ENCODE data around the gene TFPI.
"Not testable (repeated sequence)": the region's sequence is repeated elsewhere in the genome, so short reads cannot be mapped to it uniquely, and the experiment has no call there.

Gene TFPI

GRCh38 chr2:187527262-187527661 is 27.0 kb downstream of the TFPI start:
- DNase-seq: no peak

GRCh38 chr2:187526792-187527191 is 27.4 kb downstream of the TFPI start:
- no peak for DNase-seq

DNA sequence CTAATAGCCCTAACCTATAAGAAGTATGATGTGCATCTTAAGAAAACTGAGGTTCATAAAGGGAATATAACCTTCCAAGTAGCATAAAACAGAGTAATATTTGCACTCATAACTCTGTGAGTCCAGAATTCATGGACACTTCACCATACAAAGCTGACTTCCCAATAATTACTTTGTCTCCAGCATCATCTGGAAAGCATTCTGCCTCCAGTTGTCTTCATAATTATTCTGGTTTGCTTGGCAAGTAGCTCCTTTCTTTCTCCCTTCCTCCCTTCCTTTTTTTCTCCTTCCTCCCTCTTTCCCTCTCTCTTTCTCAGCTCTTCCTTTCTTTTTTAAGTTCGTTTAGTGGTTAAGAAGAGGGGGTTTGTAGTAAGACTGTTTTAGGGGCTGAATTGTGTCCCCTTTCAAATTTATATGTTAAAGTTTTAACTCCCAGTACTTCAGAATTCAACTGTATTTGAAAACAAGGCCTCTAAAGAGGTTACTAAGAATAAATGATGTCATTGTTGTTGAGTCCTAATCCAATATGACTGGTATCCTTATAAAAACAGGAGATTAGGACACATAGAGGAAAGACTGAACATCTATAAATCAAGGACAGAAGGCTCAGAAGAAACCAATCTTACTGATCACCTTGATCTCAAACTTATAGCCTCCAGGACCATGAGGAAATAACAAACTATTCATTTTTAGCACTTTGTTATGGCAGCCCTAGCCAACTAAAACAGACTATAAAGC is 28.9 kb downstream of the TFPI start:
- DNase-seq: no peak

DNA sequence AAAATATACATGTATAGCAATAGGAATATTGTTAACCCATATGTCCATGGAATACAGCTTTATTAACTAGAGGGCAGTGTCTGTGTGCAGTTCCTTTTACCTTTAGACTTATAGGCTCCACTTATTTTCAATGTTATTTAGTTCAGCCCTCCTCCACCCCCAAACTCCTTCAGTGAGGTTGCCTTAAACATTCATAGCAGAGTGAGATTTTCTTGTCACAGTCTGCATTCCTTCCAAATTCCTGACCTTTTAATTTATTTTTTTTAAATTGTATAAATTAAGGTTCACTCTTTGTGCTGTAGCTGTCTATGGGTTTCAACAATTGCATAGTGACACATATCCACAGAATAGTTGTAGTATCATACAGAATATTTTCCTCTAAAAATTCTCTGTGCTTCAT is 30.9 kb downstream of the TFPI start:
- DNase-seq: no peak

DNA sequence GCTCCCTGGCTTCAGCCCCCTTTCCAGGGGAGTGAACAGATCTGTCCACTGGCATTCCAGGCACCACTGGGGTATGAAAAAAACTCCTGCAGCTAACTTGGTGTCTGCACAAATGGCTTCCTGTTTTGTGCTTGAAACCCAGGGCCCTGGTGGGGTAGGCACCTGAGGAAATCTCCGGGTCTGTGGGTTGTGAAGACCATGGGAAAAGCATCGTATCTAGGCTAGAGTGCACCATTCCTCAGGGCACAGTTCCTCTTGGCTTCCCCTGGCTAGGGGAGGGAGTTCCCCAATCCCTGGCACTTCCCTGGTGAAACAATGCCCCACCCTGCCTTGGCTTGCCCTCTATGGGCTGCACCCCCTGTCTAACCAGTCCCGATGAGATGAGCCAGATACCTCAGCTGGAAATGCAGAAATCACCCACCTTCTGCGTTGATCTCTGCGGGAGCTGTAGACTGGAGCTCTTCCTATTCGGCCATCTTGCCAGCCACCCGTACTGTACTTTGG is 34.1 kb downstream of the TFPI start:
- DNase-seq: no peak

- no peak for DNase-seq
Measured at GRCh38 chr2:187519419-187520120, 34.7 kb downstream of the TFPI start.

DNA sequence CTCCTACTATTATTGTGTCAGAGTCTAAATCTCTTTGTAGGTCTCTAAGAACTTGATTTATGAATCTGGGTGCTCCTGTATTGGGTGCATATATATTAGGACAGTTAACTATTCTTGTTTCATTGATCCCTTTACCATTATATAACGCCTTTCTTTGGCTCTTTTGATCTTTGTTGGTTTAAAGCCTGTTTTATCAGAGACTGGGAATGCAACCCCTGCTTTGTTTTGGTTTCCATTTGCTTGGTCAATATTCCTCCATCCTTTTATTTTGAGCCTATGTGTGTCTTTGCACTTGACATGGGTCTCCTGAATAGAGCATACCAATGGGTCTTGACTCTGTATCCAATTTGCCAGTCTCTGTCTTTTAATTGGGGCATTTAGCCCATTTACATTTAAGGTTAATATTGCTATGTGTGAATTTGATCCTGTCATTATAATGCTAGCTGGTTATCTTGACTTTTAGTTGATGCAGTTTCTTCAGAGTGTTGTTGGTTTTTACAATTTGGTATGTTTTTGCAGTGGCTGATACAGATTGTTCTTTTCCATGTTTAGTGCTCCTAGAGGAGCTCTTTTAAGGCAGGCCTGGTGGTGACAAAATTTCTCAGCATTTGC is 36.4 kb downstream of the TFPI start:
- not testable (repeated sequence) for DNase-seq

DNA sequence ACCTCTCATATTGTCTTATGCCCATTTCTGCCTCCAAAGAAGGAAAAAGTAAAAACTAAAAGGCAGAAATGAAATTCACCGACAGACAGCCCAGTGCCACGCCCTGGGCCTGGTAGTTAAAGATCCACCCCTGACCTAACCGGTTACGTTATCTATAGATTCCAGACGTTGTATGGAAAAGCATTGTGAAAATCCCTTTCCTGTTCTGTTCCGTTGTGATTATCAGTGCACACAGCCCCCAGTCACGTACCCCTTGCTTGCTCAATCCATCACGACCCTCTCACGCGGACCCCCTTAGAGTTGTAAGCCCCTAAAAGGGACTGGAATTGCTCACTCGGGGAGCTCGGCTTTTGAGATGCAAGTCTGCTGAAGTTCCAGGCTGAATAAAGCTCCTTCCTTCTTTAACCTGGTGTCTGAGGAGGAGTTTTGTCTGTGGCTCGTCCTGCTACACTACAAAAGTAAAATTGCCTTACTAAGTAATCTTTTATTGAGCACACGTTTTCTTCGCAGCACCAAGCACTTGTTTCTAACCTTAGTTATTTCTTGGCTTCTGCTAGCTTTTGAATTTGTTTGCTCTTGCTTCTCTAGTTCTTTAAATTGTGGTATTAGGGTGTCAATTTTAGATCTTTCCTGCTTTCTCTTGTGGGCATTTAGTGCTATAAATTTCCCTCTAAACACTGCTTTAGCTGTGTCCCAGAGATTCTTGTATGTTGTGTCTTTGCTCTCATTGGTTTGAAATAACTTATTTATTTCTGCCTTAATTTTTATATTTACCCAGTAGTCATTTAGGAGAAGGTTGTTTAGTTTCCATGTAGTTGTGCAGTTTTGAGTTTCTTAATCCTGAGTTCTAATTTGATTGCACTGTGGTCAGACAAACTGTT is 37.4 kb downstream of the TFPI start:
- DNase-seq: peak; percentile 68

- DNase-seq: no peak
Measured at GRCh38 chr2:187514930-187515329, 39.3 kb downstream of the TFPI start.

DNA sequence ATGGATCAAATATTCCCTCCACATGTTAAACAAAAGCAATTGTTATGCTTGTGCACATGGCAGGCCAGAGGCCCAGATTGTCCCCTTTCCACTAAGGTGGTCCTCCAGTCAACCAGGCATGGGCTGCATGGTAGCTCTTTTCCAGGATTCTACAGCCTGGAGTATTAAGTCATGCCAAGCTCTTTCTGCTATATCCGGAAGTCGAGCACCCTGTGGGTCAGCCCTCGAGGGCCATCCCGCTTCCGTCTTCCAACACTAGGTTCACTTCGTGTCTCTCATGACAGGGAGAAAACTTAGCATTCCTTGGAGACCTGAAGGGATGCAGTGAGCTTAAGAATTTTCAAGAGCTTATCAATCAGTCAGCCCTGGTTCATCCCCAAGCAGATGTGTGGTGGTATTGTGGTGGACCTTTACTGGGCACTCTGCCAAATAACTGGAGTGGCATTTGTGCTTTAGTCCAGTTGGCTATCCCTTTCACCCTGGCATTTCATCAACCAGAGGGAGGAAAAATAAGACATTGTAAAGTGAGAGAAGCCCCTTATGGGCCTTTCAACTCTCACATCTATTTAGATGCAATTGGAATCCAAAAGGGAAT is 39.9 kb downstream of the TFPI start:
- DNase-seq: not testable (repeated sequence)

GRCh38 chr2:187513460-187514234 is 40.6 kb downstream of the TFPI start:
- DNase-seq: not testable (repeated sequence)

GRCh38 chr2:187511356-187512315 is 42.6 kb downstream of the TFPI start:
- DNase-seq: no peak

- DNase-seq: not testable (repeated sequence)
Measured at GRCh38 chr2:187510419-187511355, 43.5 kb downstream of the TFPI start.

DNA sequence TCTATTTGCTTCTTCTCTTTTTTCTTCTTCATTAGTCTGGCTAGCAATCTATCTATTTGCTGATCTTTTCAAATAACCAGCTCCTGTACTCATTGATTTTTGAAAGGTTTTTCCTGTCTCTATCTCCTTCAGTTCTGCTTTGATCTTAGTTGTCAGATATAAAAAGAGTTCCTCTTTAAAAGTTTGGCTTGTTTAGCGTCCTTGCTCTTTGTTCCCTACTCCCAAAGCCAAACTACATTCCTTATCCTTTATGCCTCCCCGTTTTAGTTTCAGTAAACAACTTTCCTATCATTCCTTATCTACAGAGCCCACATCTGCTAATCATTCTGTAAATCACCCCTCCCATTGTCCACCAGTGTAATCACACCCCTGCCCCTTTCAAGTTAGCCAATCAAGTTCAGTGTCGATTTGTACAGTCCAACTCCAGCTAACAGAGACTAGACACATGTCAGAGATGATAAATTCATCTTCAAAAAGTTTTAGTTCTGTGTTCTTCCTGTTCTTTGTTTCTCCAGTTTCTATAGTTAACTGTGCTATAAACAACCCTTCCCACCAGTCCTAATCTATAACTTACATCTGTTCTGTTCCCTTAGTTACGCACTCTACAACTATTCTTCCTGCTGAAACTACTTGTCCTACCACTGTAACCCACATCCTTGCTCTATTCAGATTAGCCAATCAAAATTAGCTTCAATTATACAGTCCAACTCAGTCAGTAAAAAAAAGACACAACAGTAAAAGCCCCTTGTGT is 44.4 kb downstream of the TFPI start:
- DNase-seq: peak; percentile 73

DNA sequence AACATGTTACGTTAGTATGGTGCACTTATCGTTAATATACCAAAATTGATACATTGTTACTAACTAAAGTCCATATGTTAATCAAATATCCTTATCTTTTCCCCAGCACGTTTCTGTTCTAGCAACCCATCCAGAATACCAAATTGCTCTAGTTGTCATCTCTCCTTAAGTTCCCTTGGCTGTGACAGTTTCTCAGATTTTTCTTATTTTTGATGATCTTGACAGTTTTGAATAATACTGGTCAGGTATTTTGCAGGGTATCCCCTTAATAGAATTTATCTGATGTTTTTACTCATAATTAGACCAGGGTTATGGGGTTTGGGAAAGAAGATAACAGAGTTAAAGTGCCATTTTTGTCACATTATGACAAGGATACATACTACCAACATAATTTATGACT is 47.8 kb downstream of the TFPI start:
- no peak for DNase-seq

GRCh38 chr2:187505065-187505672 is 49.1 kb downstream of the TFPI start:
- DNase-seq: no peak

GRCh38 chr2:187504312-187504921 is 49.8 kb downstream of the TFPI start:
- no peak for DNase-seq

- DNase-seq: no peak
Measured at GRCh38 chr2:187503700-187504099, 50.5 kb downstream of the TFPI start.
